ENCODE data around the gene SWAP70. TPM values are rescaled to one million over a fixed set of nuclear protein-coding genes. Genes with fewer than 3 reads are reported as not detected.

SWAP70 gene
- total and polyA plus RNA-seq, 2 experiments from 2014 or later, result 30.3 to 33.3 TPM

- no peaks in the 10 kb centered on the region for H3K27me3 ChIP-seq (ENCODE audit: insufficient read depth)
- H4K20me1 ChIP-seq (replicated peaks; ENCODE audit: insufficient read depth), result no peaks in the 10 kb centered on the region
- Mint-ChIP-seq H3K9me3 (no peaks in the 10 kb centered on the region), H3K36me3 (ENCODE audit: low read depth) (no peaks in the 10 kb centered on the region), H3K4me3 (no peak overlapping the region), H3K27ac (no peak overlapping the region), H3K27me3 (ENCODE audit: insufficient read depth, low read depth, poor library complexity) (no peaks in the 10 kb centered on the region), H3K4me1 (no peaks in the 10 kb centered on the region)
- peak overlapping the region; percentile 56; the same call in 1 of the 2 replicates for H2AFZ ChIP-seq
- TF ChIP-seq CREB1 (CRISPR knock-in tag; IDR thresholded peaks at IDR 0.05; ENCODE audit: low read depth) (no peak), POLR2AphosphoS5 (IDR thresholded peaks at IDR 0.05; ENCODE audit: low read depth) (no peak), ZNF114 (CRISPR knock-in tag; IDR thresholded peaks at IDR 0.05) (no peak), JUNB (IDR thresholded peaks at IDR 0.05; ENCODE audit: unreplicated experiment) (no peak), EZH2phosphoT487 (IDR thresholded peaks at IDR 0.05; ENCODE audit: unreplicated experiment) (no peak), STAT1 (IDR thresholded peaks at IDR 0.05; ENCODE audit: unreplicated experiment) (no peak), CTCF (conservative IDR thresholded peaks at IDR 0.05; ENCODE audit: low read depth in 2 of 2) (no peak), ZNF331 (CRISPR knock-in tag; IDR thresholded peaks at IDR 0.05; ENCODE audit: low read depth) (no peak), REST (IDR thresholded peaks at IDR 0.05; ENCODE audit: unreplicated experiment) (no peak), ETS1 (IDR thresholded peaks at IDR 0.05) (no peak), NANOG (IDR thresholded peaks at IDR 0.05; ENCODE audit: borderline replicate concordance) (no peak), ZNF462 (CRISPR knock-in tag; IDR thresholded peaks at IDR 0.05) (no peak), EZH2 (IDR thresholded peaks at IDR 0.05; ENCODE audit: low read depth, unreplicated experiment) (no peak)
- no peak overlapping the region for H3K4me2 ChIP-seq
- no peaks in the 10 kb centered on the region for H3F3A ChIP-seq (replicated peaks; ENCODE audit: low read depth)
- no peak overlapping the region for H3K27ac ChIP-seq (ENCODE audit: low read depth)
- no peaks in the 10 kb centered on the region for H3K79me2 ChIP-seq (replicated peaks; ENCODE audit: insufficient read depth)
- H3K9me2 ChIP-seq (ENCODE audit: insufficient read depth), result peaks cover 10% of the 10 kb centered on the region
- DNase-seq (ENCODE audit: low spot score) (no peak), ATAC-seq (no peak)
- no peaks in the 10 kb centered on the region for H3K4me1 ChIP-seq (ENCODE audit: insufficient read depth)
- no peak overlapping the region for H3K4me3 ChIP-seq
- H3K36me3 ChIP-seq (ENCODE audit: insufficient read depth), result no peaks in the 10 kb centered on the region
These were observed 24.8 kb upstream of the SWAP70 start for GRCh38 chr11:9639099-9639498.
